B cell (primary cell): ENCODE measurements around the gene PRKAR1A. TPM values are rescaled to one million over a fixed set of nuclear protein-coding genes. Genes with fewer than 3 reads are reported as not detected.
"Not testable (repeated sequence)": the region's sequence is repeated elsewhere in the genome, so short reads cannot be mapped to it uniquely, and the experiment has no call there.

ENCODE experiments used
- ATAC-seq: fragments of 200-7000 bp; cut with Tn5 transposase; one replicate; pipeline ENCODE4 v1.10.0; 2021; ENCODE audit warnings: low read depth, mild to moderate bottlenecking, moderate number of reproducible peaks, moderate library complexity
- CTCF ChIA-PET: fragments of 350-600 bp; sonication (Branson Sonifier 250); formaldehyde crosslinking; loops from one replicate; lab custom pipeline; 2021; ENCODE audit warnings: antibody characterized with exemption, inconsistent platforms; lab: Charles Lee
- POLR2A ChIA-PET: fragments of 350-600 bp; sonication (Branson Sonifier 250); formaldehyde crosslinking; loops from one replicate; lab custom pipeline; 2021; ENCODE audit warnings: antibody characterized with exemption; lab: Charles Lee
- DNase-seq: peaks from one replicate; pipeline ENCODE4 v3.0.0; 2013
- H2AFZ ChIP-seq: 2 replicates; pipeline ENCODE4 v1.6.1; 2012; ENCODE audit warnings: mild to moderate bottlenecking, low read depth, low read length; ENCODE audit not compliant: insufficient read depth, poor library complexity, severe bottlenecking
- H3K27ac ChIP-seq, 2 donors: 1 replicate in 1 of 2; 2 replicates in 1 of 2; pipeline ENCODE4 v1.5.1; 2012 to 2013; ENCODE audit warnings: low read length in 2 of 2, mild to moderate bottlenecking in 2 of 2, moderate library complexity in 1 of 2
- H3K27me3 ChIP-seq, 4 experiments: fragments of 200-600 bp in 1 of 4; sonication (generic) in 1 of 4; replicated peaks in 1 of 4; 1 replicate in 2 of 4; 2 replicates in 2 of 4; pipeline versions ENCODE4 v1.6.1 to v1.7.0; 2013 to 2016; ENCODE audit warnings: low read length in 3 of 4, mild to moderate bottlenecking in 2 of 4, mixed read lengths in 1 of 4, moderate library complexity in 1 of 4; ENCODE audit not compliant: insufficient read depth in 4 of 4, control insufficient read depth in 3 of 4; ENCODE audit errors: control extremely low read depth in 1 of 4
- H3K36me3 ChIP-seq, 2 experiments: replicated peaks in 1 of 2; 1 replicate in 1 of 2; 2 replicates in 1 of 2; pipeline versions ENCODE4 v1.6.1 to v1.7.1; 2013; ENCODE audit warnings: low read length in 1 of 2; ENCODE audit not compliant: insufficient read depth in 2 of 2, control insufficient read depth in 1 of 2; ENCODE audit errors: control extremely low read depth in 1 of 2, extremely low read depth in 1 of 2
- H3K4me1 ChIP-seq, 2 donors: fragments of 200-600 bp in 1 of 2; sonication (generic) in 1 of 2; 1 replicate in 1 of 2; 2 replicates in 1 of 2; pipeline versions ENCODE4 v1.5.1 to v1.6.1; 2013 to 2017; ENCODE audit warnings: low read length in 2 of 2; ENCODE audit not compliant: control insufficient read depth in 2 of 2, insufficient read depth in 2 of 2
- H3K4me2 ChIP-seq: replicated peaks from 2 replicates; pipeline ENCODE3; 2012; ENCODE audit warnings: mild to moderate bottlenecking, low read depth, low read length; ENCODE audit not compliant: poor library complexity, severe bottlenecking
- H3K4me3 ChIP-seq, 5 experiments: fragments of 200-600 bp in 1 of 5; sonication (generic) in 1 of 5; 1 replicate in 3 of 5; 2 replicates in 2 of 5; pipeline versions ENCODE4 v1.5.1 to v1.7.0; 2011 to 2016; ENCODE audit warnings: low read length in 4 of 5, mild to moderate bottlenecking in 4 of 5, low read depth in 2 of 5, control low read depth in 1 of 5, moderate library complexity in 1 of 5; ENCODE audit not compliant: insufficient read depth in 1 of 5; ENCODE audit errors: control extremely low read depth in 1 of 5, extremely low read depth in 1 of 5
- H3K79me2 ChIP-seq: fragments of 200-600 bp; sonication (generic); one replicate; pipeline ENCODE4 v1.6.0; 2016; ENCODE audit warnings: low read length; ENCODE audit not compliant: control insufficient read depth, insufficient read depth
- H3K9ac ChIP-seq: fragments of 200-600 bp; sonication (generic); 2 replicates; pipeline ENCODE4 v1.6.1; 2017; ENCODE audit warnings: mild to moderate bottlenecking, low read length, moderate library complexity
- H3K9me3 ChIP-seq, 3 donors: one replicate each; pipeline versions ENCODE4 v1.6.1 to v1.7.1; 2013; ENCODE audit warnings: low read length in 2 of 3; ENCODE audit not compliant: control insufficient read depth in 2 of 3, insufficient read depth in 1 of 3; ENCODE audit errors: control extremely low read depth in 1 of 3
- H4K20me1 ChIP-seq: 2 replicates; pipeline ENCODE4 v1.6.0; 2012; ENCODE audit warnings: mild to moderate bottlenecking, low read length; ENCODE audit not compliant: insufficient read depth, control insufficient read depth, poor library complexity, severe bottlenecking
- H3K27ac Mint-ChIP-seq: one replicate; pipeline ENCODE4 v1.8.0; 2021; ENCODE audit warnings: mixed read lengths
- H3K27me3 Mint-ChIP-seq: one replicate; pipeline ENCODE4 v1.8.0; 2021; ENCODE audit warnings: mixed read lengths
- H3K4me1 Mint-ChIP-seq: one replicate; pipeline ENCODE4 v1.8.0; 2021; ENCODE audit warnings: mixed read lengths
- H3K4me3 Mint-ChIP-seq: one replicate; pipeline ENCODE4 v1.8.0; 2021; ENCODE audit warnings: mixed read lengths
- H3K9me3 Mint-ChIP-seq: one replicate; pipeline ENCODE4 v1.8.0; 2022; ENCODE audit warnings: mixed read lengths; ENCODE audit not compliant: insufficient read depth
- EZH2 ChIP-seq: IDR thresholded peaks from 2 replicates; pipeline ENCODE4 v1.6.1; 2012; ENCODE audit warnings: borderline replicate concordance, low read depth, mild to moderate bottlenecking, moderate library complexity, low read length; ENCODE audit not compliant: insufficient read depth, poor library complexity, severe bottlenecking
- WGBS: methylation state at CpG from one replicate; pipeline ENCODE4 v1.1.5; 2013; ENCODE audit warnings: missing lambda C conversion rate; ENCODE audit not compliant: insufficient coverage; 5-methylcytosine and 5-hydroxymethylcytosine counted together
- intact Hi-C: fragments of 100-400 bp; cut with micrococcal nuclease; formaldehyde crosslinking; loops from one replicate; pipeline ENCODE4 v1.10.0; 2022
- polyA plus RNA-seq: library from polyadenylated mRNA; depleted of rRNA; stranded (reverse); fragments of >200 nt; gene quantifications from 2 replicates; pipeline ENCODE4 v1.2.3, GENCODE V29; 2012
- total RNA-seq, 2 donors: library from RNA; stranded (reverse); fragments of 120-200 nt in 1 of 2; gene quantifications; 1 replicate in 1 of 2; 2 replicates in 1 of 2; pipeline versions ENCODE4 v1.2.3 to v1.2.4, GENCODE V29; 2013 to 2022
- TF ChIP-seq, protein P1 (sequence below): fragments of 200-600 bp; IDR thresholded peaks from one replicate; pipeline ENCODE4 v1.8.0; 2022; ENCODE audit warnings: antibody characterized with exemption, mild to moderate bottlenecking

Gene PRKAR1A
- total and polyA plus RNA-seq, 2 donors (not counting 1 experiment from before 2014, with no cell fraction given) = 63.1 to 296 TPM

DNA sequence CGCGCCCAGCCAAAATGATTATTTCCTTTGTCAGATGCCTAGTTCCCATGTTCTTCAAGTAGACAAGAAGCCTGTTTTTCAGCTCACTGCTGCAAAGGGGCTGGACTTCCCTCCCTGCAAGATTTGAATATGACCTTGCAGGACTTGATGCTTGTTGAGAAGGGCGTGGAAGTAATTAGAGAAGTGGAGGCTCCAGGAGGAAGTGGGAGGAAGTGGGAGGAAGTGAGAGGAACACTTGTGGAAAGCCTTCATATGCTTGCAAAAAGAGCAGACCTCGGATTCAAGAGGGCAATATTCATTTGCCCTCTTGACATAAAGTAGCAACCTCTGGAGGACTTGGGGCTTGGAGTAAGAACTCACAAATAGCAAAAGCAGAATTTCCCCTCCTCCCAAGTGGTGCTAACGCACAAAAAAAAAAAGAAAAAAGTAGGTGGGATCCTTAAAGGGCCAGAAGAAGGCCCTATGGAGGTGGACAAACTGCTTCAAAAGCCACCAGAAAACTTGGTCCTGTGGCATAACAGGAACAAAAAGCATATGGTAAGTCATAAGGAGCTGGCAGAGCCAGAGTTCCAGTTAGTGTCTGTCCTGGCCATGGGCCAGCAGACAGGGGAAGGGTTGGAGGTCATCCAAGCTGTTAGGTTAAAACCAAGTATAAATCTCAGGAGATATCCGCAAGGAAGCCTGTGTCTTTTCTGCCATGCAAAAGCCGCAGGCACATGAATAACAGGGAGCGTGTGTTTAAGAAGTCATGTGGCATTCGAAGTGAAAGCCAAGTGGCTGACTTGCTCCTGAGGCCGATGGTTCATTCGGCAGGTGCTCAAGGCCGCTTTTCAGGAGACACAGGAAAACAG, 20.6 kb upstream of the PRKAR1A start:
- Histone ChIP-seq H3K4me3 (no peak overlapping the region), H3K4me2 (peak overlapping the region; percentile 48), H3K9me3 (peaks cover 0 to 5% (median 0%) of the 10 kb centered on the region in 3 donors), H3K4me1 (peaks cover 21 to 31% of the 10 kb centered on the region in 2 donors), H3K27me3 (no peaks in the 10 kb centered on the region), H3K79me2 (no peaks in the 10 kb centered on the region), H3K36me3 (no peaks in the 10 kb centered on the region), H3K27ac (peak overlapping the region in 1 of 2 donors; percentile 19), H3K9ac (no peak overlapping the region), H2AFZ (peak overlapping the region; percentile 47), H4K20me1 (no peaks in the 10 kb centered on the region)
- no peaks in the 10 kb centered on the region for H3K9me3 Mint-ChIP-seq
- intact Hi-C loops = no loop called here
- peak overlapping the region; percentile 8 for H3K4me3 Mint-ChIP-seq
- ATAC-seq (peak; percentile 69), DNase-seq (peak; percentile 52)
- WGBS = 71% methylated on average over 11 of the region's 12 CpGs
- TF ChIP-seq, protein P1, sequence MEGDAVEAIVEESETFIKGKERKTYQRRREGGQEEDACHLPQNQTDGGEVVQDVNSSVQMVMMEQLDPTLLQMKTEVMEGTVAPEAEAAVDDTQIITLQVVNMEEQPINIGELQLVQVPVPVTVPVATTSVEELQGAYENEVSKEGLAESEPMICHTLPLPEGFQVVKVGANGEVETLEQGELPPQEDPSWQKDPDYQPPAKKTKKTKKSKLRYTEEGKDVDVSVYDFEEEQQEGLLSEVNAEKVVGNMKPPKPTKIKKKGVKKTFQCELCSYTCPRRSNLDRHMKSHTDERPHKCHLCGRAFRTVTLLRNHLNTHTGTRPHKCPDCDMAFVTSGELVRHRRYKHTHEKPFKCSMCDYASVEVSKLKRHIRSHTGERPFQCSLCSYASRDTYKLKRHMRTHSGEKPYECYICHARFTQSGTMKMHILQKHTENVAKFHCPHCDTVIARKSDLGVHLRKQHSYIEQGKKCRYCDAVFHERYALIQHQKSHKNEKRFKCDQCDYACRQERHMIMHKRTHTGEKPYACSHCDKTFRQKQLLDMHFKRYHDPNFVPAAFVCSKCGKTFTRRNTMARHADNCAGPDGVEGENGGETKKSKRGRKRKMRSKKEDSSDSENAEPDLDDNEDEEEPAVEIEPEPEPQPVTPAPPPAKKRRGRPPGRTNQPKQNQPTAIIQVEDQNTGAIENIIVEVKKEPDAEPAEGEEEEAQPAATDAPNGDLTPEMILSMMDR = no peak
- TF ChIP-seq EZH2 = no peak
- POLR2A ChIA-PET = interaction anchor here (0.7 kb wide), 1 partner anchor 24 kb away, joined by 3 read pairs; no protein-coding TSS in a partner anchor
- peak overlapping the region; percentile 32 for H3K27ac Mint-ChIP-seq
- H3K4me1 Mint-ChIP-seq = peaks cover 23% of the 10 kb centered on the region
- CTCF ChIA-PET = interaction anchor here (0.8 to 1.0 kb wide), 2 partner anchors 9 to 25 kb away, joined by 3 read pairs; no protein-coding TSS in a partner anchor
- H3K27me3 Mint-ChIP-seq = no peaks in the 10 kb centered on the region

DNA sequence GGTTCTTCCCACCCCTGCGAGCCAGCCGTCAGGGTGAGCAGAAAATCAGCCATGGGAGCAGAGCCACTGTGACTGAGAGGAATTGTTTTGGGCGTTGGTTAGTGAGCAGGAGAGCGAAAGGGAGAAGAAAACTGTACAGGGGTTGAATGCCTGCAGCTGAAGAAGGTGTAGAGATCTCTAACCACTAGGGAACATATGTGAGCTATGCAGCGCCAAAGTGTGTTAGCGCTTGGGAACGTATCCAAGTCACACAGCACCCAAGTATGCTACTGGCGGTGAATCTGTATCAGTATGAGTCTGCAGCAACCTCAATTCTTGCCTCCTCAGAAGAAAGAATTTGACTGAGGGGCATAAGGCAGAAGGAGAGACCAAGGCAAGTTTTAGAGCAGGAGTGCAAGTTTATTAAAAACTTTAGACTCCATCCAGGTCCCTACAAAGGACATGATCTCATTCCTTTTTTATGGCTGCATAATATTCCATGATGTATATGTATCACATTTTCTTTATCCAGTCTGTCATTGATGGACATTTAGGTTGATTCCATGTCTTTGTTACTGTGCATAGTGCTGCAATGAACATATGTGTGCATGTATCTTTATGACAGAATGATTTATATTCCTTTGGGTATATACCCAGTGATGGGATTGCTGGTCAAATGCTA, 19.7 kb upstream of the PRKAR1A start:
- H3K27me3 ChIP-seq, H3K4me2 ChIP-seq, H3K36me3 ChIP-seq, CTCF ChIA-PET, H3K9ac ChIP-seq, H4K20me1 ChIP-seq, H3K27me3 Mint-ChIP-seq, H3K4me3 Mint-ChIP-seq, ATAC-seq, H3K4me3 ChIP-seq, H3K79me2 ChIP-seq, intact Hi-C loops, H2AFZ ChIP-seq, H3K27ac ChIP-seq, H3K9me3 ChIP-seq, DNase-seq, POLR2A ChIA-PET, H3K9me3 Mint-ChIP-seq: not testable (repeated sequence)
- peaks cover 26% of the 10 kb centered on the region for H3K4me1 Mint-ChIP-seq
- peak overlapping the region; percentile 23 for H3K27ac Mint-ChIP-seq
- WGBS = 98% methylated on average over 6 of the region's 8 CpGs
- peaks cover 24 to 33% of the 10 kb centered on the region in 2 donors for H3K4me1 ChIP-seq
